ENCODE data around the gene PLSCR5. TPM values are rescaled to one million over a fixed set of nuclear protein-coding genes. Genes with fewer than 3 reads are reported as not detected.

PLSCR5 gene
- total and polyA plus RNA-seq, 4 donors = not detected

- no peak overlapping the region for H3K4me3 ChIP-seq (ENCODE audit: low read depth in 1 of 3, low read length in 3 of 3)
- no peaks in the 10 kb centered on the region for H3K36me3 ChIP-seq (ENCODE audit: control insufficient read depth in 4 of 4, insufficient read depth in 3 of 4, low read depth in 1 of 4, low read length in 3 of 4)
- no peak overlapping the region for H3K9ac ChIP-seq (ENCODE audit: low read depth in 1 of 2, low read length in 2 of 2)
- H3K27me3 ChIP-seq (ENCODE audit: control insufficient read depth in 4 of 4, insufficient read depth in 4 of 4, low read length in 3 of 4) = no peaks in the 10 kb centered on the region
- H3K27ac ChIP-seq (ENCODE audit: low read depth in 1 of 2, low read length in 2 of 2) = no peak overlapping the region
- no peak for TF ChIP-seq YY1 (IDR thresholded peaks at IDR 0.05)
- TF ChIP-seq CTCF (IDR thresholded peaks at IDR 0.05; ENCODE audit: low read depth, low read length, missing input control) = no peak
- no peak for TF ChIP-seq HNF4G (IDR thresholded peaks at IDR 0.05)
- TF ChIP-seq ZBTB33 (IDR thresholded peaks at IDR 0.05) = no peak
- no peak for TF ChIP-seq JUND (IDR thresholded peaks at IDR 0.05)
- TF ChIP-seq FOXA2 (IDR thresholded peaks at IDR 0.05) = no peak
- TF ChIP-seq RXRA (IDR thresholded peaks at IDR 0.05) = no peak
- TF ChIP-seq TAF1 (conservative IDR thresholded peaks at IDR 0.05) = no peak
- TF ChIP-seq SP1 (IDR thresholded peaks at IDR 0.05) = no peak
- H3K9me3 ChIP-seq (ENCODE audit: control insufficient read depth in 4 of 4, low read length in 3 of 4) = peaks cover 0 to 5% (median 3%) of the 10 kb centered on the region in 4 donors
- no peak for DNase-seq (ENCODE audit: low spot score)
- no peaks in the 10 kb centered on the region for H3K4me1 ChIP-seq (ENCODE audit: control insufficient read depth in 4 of 4, insufficient read depth in 4 of 4, low read length in 3 of 4)
Observed at GRCh38 chr3:146581951-146582467, 23.1 kb downstream of the PLSCR5 start.

- TF ChIP-seq FOXA2 (IDR thresholded peaks at IDR 0.05) = peak; percentile 17
- no peak for TF ChIP-seq EGR1 (IDR thresholded peaks at IDR 0.05; ENCODE audit: low read depth in 2 of 2)
- Histone ChIP-seq H3K4me1 (ENCODE audit: control insufficient read depth in 4 of 4, insufficient read depth in 4 of 4, low read length in 3 of 4) (no peaks in the 10 kb centered on the region), H3K27me3 (ENCODE audit: control insufficient read depth in 4 of 4, insufficient read depth in 4 of 4, low read length in 3 of 4) (no peaks in the 10 kb centered on the region), H3K27ac (ENCODE audit: low read depth in 1 of 2, low read length in 2 of 2) (no peak overlapping the region), H3K9me3 (ENCODE audit: control insufficient read depth in 4 of 4, low read length in 3 of 4) (peaks cover 0 to 5% (median 3%) of the 10 kb centered on the region in 4 donors), H3K9ac (ENCODE audit: low read depth in 1 of 2, low read length in 2 of 2) (no peak overlapping the region), H3K4me3 (ENCODE audit: low read depth in 1 of 3, low read length in 3 of 3) (no peak overlapping the region), H3K36me3 (ENCODE audit: control insufficient read depth in 4 of 4, insufficient read depth in 3 of 4, low read depth in 1 of 4, low read length in 3 of 4) (no peaks in the 10 kb centered on the region)
- DNase-seq (ENCODE audit: low spot score) = no peak
- 21% methylated on average over 1 of the region's 1 CpG for WGBS
Observed at GRCh38 chr3:146581080-146581601, 24.0 kb downstream of the PLSCR5 start.

GRCh38 chr3:146577662-146578061 is 27.5 kb downstream of the PLSCR5 start:
- H3K36me3 ChIP-seq (ENCODE audit: control insufficient read depth in 4 of 4, insufficient read depth in 3 of 4, low read depth in 1 of 4, low read length in 3 of 4) = no peaks in the 10 kb centered on the region
- H3K9ac ChIP-seq (ENCODE audit: low read depth in 1 of 2, low read length in 2 of 2) = no peak overlapping the region
- TF ChIP-seq CTCF (IDR thresholded peaks at IDR 0.05; ENCODE audit: low read depth, low read length, missing input control) (peak; percentile 38), RAD21 (IDR thresholded peaks at IDR 0.05) (peak; percentile 86), JUND (IDR thresholded peaks at IDR 0.05) (no peak)
- H3K4me1 ChIP-seq (ENCODE audit: control insufficient read depth in 4 of 4, insufficient read depth in 4 of 4, low read length in 3 of 4) = no peaks in the 10 kb centered on the region
- no peak overlapping the region for H3K27ac ChIP-seq (ENCODE audit: low read depth in 1 of 2, low read length in 2 of 2)
- DNase-seq (ENCODE audit: low spot score) = no peak
- H3K4me3 ChIP-seq (ENCODE audit: low read depth in 1 of 3, low read length in 3 of 3) = no peak overlapping the region
- H3K9me3 ChIP-seq (ENCODE audit: control insufficient read depth in 4 of 4, low read length in 3 of 4) = peaks cover 0 to 4% (median under 1%) of the 10 kb centered on the region in 4 donors
- H3K27me3 ChIP-seq (ENCODE audit: control insufficient read depth in 4 of 4, insufficient read depth in 4 of 4, low read length in 3 of 4) = no peaks in the 10 kb centered on the region

All from liver (tissue), 9 donors.